ENCODE results near the gene PFDN5. TPM values are rescaled to one million over a fixed set of nuclear protein-coding genes. Genes with fewer than 3 reads are reported as not detected.

Gene PFDN5
- total RNA-seq, 1 donor: 323 TPM

DNA sequence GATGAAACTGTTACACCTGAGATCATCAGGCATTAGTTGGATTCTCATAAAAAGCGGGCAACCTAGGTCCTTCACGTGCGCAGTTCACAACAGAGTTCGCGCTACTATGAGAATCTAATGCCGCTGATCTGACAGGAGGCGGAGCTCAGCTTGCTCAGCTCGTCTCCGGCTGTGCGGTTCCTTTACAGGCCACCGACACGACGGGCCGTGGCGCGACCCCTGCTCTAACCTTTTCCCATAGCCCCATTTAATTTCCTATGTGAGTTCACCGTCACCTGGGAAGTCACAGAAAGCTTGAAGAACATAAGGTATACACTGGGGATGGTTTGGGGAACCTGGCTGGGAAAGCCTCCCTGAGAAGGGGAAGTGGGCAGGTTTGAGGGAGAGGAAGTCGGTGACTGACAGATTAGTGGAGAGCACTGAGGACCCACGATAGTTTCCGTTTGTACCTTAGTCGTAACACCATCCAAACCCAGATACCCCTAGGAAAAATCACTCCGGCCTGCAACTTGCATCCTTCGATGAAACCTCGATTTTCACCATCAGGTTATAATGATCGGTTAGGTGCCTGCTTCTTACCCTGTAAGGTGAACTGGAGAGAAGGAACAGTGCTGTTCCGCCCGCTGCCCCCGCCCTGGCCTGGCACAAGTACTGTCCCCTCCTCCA is 28.9 kb downstream of the PFDN5 start:
- Histone ChIP-seq H3K79me2 (ENCODE audit: insufficient read depth, low read length) (peaks cover 10% of the 10 kb centered on the region), H3K36me3 (ENCODE audit: insufficient read depth, low read length) (no peaks in the 10 kb centered on the region), H3K4me2 (ENCODE audit: insufficient read depth, low read length) (peak overlapping the region; percentile 71), H3K4me3 (ENCODE audit: insufficient read depth, low read length) (peak overlapping the region; percentile 80), H3K27ac (ENCODE audit: low read depth, low read length) (no peak overlapping the region), H3K9me3 (ENCODE audit: low read depth, low read length) (no peaks in the 10 kb centered on the region), H3K27me3 (ENCODE audit: insufficient read depth, low read length) (no peaks in the 10 kb centered on the region), H4K20me1 (ENCODE audit: insufficient read depth, low read length) (no peaks in the 10 kb centered on the region), H3K4me1 (ENCODE audit: insufficient read depth, low read length) (peaks cover 21% of the 10 kb centered on the region), H2AFZ (ENCODE audit: low read length) (peak overlapping the region; percentile 85)
- peak; percentile 66 for DNase-seq (ENCODE audit: insufficient read length, low spot score, missing footprints)
- TF ChIP-seq, protein P1, sequence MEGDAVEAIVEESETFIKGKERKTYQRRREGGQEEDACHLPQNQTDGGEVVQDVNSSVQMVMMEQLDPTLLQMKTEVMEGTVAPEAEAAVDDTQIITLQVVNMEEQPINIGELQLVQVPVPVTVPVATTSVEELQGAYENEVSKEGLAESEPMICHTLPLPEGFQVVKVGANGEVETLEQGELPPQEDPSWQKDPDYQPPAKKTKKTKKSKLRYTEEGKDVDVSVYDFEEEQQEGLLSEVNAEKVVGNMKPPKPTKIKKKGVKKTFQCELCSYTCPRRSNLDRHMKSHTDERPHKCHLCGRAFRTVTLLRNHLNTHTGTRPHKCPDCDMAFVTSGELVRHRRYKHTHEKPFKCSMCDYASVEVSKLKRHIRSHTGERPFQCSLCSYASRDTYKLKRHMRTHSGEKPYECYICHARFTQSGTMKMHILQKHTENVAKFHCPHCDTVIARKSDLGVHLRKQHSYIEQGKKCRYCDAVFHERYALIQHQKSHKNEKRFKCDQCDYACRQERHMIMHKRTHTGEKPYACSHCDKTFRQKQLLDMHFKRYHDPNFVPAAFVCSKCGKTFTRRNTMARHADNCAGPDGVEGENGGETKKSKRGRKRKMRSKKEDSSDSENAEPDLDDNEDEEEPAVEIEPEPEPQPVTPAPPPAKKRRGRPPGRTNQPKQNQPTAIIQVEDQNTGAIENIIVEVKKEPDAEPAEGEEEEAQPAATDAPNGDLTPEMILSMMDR (IDR thresholded peaks at IDR 0.05; ENCODE audit: extremely low read depth, low read depth, low read length): no peak

DNA sequence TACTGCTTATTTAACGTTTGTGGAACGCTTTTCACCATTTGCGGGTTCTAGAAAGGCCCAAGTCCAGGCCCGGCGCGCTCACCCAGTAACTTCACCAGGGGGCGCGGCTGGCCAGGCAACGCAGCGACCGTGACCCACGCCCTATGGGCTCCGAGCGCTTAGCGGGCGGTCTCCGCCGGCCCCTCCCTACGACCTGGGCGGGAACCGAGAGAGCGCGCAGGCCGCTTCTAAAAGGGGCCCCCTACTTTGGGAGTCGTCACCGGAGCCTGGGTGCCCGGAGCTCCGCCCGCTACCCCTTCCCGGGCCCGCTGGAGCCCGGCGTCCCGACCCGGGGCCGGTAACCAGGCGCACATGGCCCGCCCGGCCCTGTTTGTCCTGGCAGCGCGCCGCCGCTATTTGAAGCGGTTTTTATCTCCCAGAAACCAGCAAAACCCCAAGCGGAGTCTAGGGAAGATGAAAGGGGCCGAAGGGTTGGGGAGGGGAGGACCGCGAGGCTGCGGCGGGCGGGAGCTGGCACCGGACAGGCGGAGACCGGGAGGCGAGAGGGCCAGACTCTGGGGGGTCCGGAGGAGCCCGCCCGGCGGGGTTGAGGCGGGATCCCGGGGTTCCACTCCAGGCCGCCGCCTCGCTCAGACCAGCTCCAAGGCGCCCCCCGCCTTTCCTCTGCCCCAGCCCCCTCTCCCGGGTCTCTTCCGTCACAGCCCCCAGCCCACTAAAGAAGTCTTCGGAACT is 29.6 kb downstream of the PFDN5 start:
- no peaks in the 10 kb centered on the region for H4K20me1 ChIP-seq (ENCODE audit: insufficient read depth, low read length)
- no peaks in the 10 kb centered on the region for H3K9me3 ChIP-seq (ENCODE audit: low read depth, low read length)
- no peaks in the 10 kb centered on the region for H3K27me3 ChIP-seq (ENCODE audit: insufficient read depth, low read length)
- H3K4me2 ChIP-seq (ENCODE audit: insufficient read depth, low read length): peak overlapping the region; percentile 71
- TF ChIP-seq, protein P1 (IDR thresholded peaks at IDR 0.05; ENCODE audit: extremely low read depth, low read depth, low read length): peak; percentile 68
- H3K79me2 ChIP-seq (ENCODE audit: insufficient read depth, low read length): peaks cover 7% of the 10 kb centered on the region
- peaks cover 21% of the 10 kb centered on the region for H3K4me1 ChIP-seq (ENCODE audit: insufficient read depth, low read length)
- H3K4me3 ChIP-seq (ENCODE audit: insufficient read depth, low read length): peak overlapping the region; percentile 80
- peak; percentile 99 for DNase-seq (ENCODE audit: insufficient read length, low spot score, missing footprints)
- no peak overlapping the region for H3K27ac ChIP-seq (ENCODE audit: low read depth, low read length)
- no peaks in the 10 kb centered on the region for H3K36me3 ChIP-seq (ENCODE audit: insufficient read depth, low read length)
- peak overlapping the region; percentile 85 for H2AFZ ChIP-seq (ENCODE audit: low read length)

DNA sequence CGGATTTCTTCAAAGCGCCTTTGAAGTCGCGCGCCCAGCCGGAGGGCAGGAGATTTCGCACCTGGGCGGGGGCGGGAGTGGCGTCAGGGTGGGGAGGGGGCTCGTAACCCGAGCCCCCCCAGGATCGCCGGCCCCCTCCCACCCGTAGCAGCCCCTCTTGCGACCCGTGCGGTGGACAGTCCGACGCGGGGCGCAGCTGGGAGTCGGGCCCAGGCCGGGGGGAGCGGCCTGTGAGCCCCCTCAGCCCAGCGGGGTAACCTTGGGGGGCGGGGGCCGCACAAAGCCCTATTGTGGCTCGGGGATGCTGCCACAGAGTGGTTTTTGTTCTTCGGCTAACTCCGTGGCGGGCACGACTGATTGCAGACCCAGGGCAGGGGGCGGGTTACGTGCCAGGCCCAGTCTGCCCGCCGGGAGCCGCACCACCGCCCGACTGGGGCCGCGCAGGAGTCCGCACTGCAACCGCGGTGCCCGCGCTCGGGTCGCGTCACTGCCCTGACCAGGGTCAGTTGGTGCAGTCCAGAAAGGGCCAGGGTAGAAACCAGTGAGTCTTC is 30.2 kb downstream of the PFDN5 start:
- Histone ChIP-seq H3K9me3 (ENCODE audit: low read depth, low read length) (no peaks in the 10 kb centered on the region), H3K4me3 (ENCODE audit: insufficient read depth, low read length) (peak overlapping the region; percentile 80), H3K27ac (ENCODE audit: low read depth, low read length) (no peak overlapping the region), H2AFZ (ENCODE audit: low read length) (peak overlapping the region; percentile 0), H3K4me2 (ENCODE audit: insufficient read depth, low read length) (peak overlapping the region; percentile 71), H3K27me3 (ENCODE audit: insufficient read depth, low read length) (peaks cover 3% of the 10 kb centered on the region), H4K20me1 (ENCODE audit: insufficient read depth, low read length) (no peaks in the 10 kb centered on the region), H3K36me3 (ENCODE audit: insufficient read depth, low read length) (no peaks in the 10 kb centered on the region), H3K4me1 (ENCODE audit: insufficient read depth, low read length) (peaks cover 16% of the 10 kb centered on the region), H3K79me2 (ENCODE audit: insufficient read depth, low read length) (peaks cover under 1% of the 10 kb centered on the region)
- TF ChIP-seq, protein P1 (IDR thresholded peaks at IDR 0.05; ENCODE audit: extremely low read depth, low read depth, low read length): no peak
- peak; percentile 81 for DNase-seq (ENCODE audit: insufficient read length, low spot score, missing footprints)
